Spleen (tissue), 11 donors: ENCODE data around the gene HSF4. TPM values are rescaled to one million over a fixed set of nuclear protein-coding genes. Genes with fewer than 3 reads are reported as not detected.
A peak's percentile ranks its signal among the peaks of the same experiment; 100 is the strongest.

Experiments
- DNase-seq: peaks from one replicate; pipeline ENCODE4 v3.0.0-alpha.2; 2020
- H3K27ac ChIP-seq, 8 donors: fragments of 200-600 bp; sonication (generic) in 7 of 8; 1 replicate in 4 of 8; 2 replicates in 4 of 8; pipeline versions ENCODE4 v1.5.0 to v1.8.0; 2016 to 2021; ENCODE audit warnings: inconsistent platforms in 4 of 8, mild to moderate bottlenecking in 4 of 8, moderate library complexity in 1 of 8
- H3K27me3 ChIP-seq, 7 donors: fragments of 200-600 bp; sonication (generic) in 6 of 7; replicated peaks in 1 of 7; 1 replicate in 4 of 7; 2 replicates in 3 of 7; pipeline versions ENCODE4 v1.5.0 to v1.8.0; 2016 to 2021; ENCODE audit warnings: inconsistent platforms in 3 of 7, mild to moderate bottlenecking in 1 of 7
- H3K36me3 ChIP-seq, 6 donors: fragments of 200-600 bp; sonication (generic) in 5 of 6; 1 replicate in 4 of 6; 2 replicates in 2 of 6; pipeline versions ENCODE4 v1.5.0 to v1.8.0; 2016 to 2021; ENCODE audit warnings: inconsistent platforms in 2 of 6
- H3K4me1 ChIP-seq, 6 donors: fragments of 200-600 bp; sonication (generic) in 5 of 6; 1 replicate in 3 of 6; 2 replicates in 3 of 6; pipeline versions ENCODE4 v1.5.0 to v1.8.0; 2016 to 2021; ENCODE audit warnings: inconsistent platforms in 3 of 6
- H3K4me3 ChIP-seq, 8 donors: fragments of 200-600 bp; sonication (generic) in 7 of 8; 1 replicate in 4 of 8; 2 replicates in 4 of 8; pipeline versions ENCODE4 v1.5.0 to v1.8.0; 2016 to 2021; ENCODE audit warnings: inconsistent platforms in 4 of 8, mild to moderate bottlenecking in 4 of 8, moderate library complexity in 2 of 8
- H3K9me3 ChIP-seq, 8 donors: fragments of 200-600 bp; sonication (generic) in 7 of 8; 1 replicate in 4 of 8; 2 replicates in 4 of 8; pipeline versions ENCODE4 v1.5.0 to v1.8.0; 2016 to 2021; ENCODE audit warnings: inconsistent platforms in 4 of 8
- POLR2A ChIP-seq, 3 donors: fragments of 450-650 bp; IDR thresholded peaks; one replicate each; pipeline ENCODE4 v1.5.1; 2017; ENCODE audit warnings: antibody characterized with exemption in 3 of 3, mild to moderate bottlenecking in 1 of 3
- POLR2AphosphoS5 ChIP-seq, 3 donors: sonication (generic); formaldehyde crosslinking; IDR thresholded peaks; one replicate each; pipeline ENCODE4 v1.5.1; 2017; ENCODE audit warnings: antibody characterized with exemption in 3 of 3
- whole genome bisulfite sequencing, 5 donors: extraction: QIAGEN DNeasy Blood & Tissue Kit in 3 of 5; methylation state at CpG; one replicate each; pipeline versions ENCODE4 v1.1.5 to v1.1.7; 2013 to 2018; 5-methylcytosine and 5-hydroxymethylcytosine counted together
- intact Hi-C: fragments of 100-400 bp; cut with DNase I; formaldehyde crosslinking; loops from one replicate; pipeline ENCODE4 v1.15.0; 2023; ENCODE audit warnings: low total_unique reads
- polyA plus RNA-seq, 3 donors: library from polyadenylated mRNA; stranded (reverse); fragments of 200-250 nt; gene quantifications; one replicate each; pipeline ENCODE4 v1.2.1, GENCODE V29; 2013
- total RNA-seq, 7 donors: library from RNA; depleted of rRNA in 3 of 7; stranded (reverse); fragments of >200 nt in 3 of 7; fragmentation: NEBNext Ultra II Directional in 4 of 7; extraction: Animal tissue kit (Norgen Biotek cat#: 25700) in 4 of 7; gene quantifications; one replicate each; pipeline versions ENCODE4 v1.1.0 to v1.2.1, GENCODE V29; 2016 to 2021
- TF ChIP-seq, protein P1 (sequence below), 11 experiments: fragments of 200-600 bp in 7 of 11; fragments of 450-650 bp in 4 of 11; sonication (generic) in 4 of 11; IDR thresholded peaks in 8 of 11; conservative IDR thresholded peaks in 3 of 11; 1 replicate in 7 of 11; 2 replicates in 4 of 11; pipeline versions ENCODE4 v1.4.0 to v1.8.0; 2016 to 2021; ENCODE audit warnings: antibody characterized with exemption in 11 of 11, inconsistent platforms in 4 of 11, mild to moderate bottlenecking in 1 of 11
- donor health status: healthy with polysubstance abuse.
- donor health status: DM: no; HTN: no; CAD: no; lungs with moderate emphysema.
- donor health status: DM: no; HTN: no; CAD: no.
- donor health status: Bipolar disorder and iron deficiency.
- donor health status: healthy.
- donor health status: DM: no; HTN: no; CAD: no.
- donor health status: DM: yes; HTN: yes; CAD: no.

HSF4 gene
- total and polyA plus RNA-seq, 10 donors = 11.5 to 43.7 (median 20.3) TPM

DNA sequence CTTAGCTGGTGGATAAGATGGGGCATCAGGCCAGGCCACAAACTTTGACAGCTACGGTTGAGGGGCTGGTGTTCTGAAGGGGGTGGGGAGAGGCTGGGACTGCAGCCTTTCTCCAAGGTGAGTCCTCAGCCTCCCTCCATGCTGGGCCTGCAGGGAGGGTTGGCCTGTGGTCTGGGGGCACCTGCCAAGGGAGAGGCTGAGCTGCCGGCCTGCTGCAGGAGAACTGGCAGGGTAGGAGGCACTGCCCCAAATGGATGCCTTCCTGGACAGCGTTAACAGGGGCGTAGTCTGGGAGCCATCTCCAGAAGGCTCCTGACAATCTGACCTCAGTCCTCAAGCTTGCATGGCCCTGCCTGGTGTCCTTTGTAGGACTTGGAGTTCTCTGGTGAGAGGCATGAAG, 39.5 kb downstream of the HSF4 start:
- H3K4me1 ChIP-seq = peaks cover 0 to 20% (median 0%) of the 10 kb centered on the region in 6 donors
- no peaks in the 10 kb centered on the region for H3K9me3 ChIP-seq
- no peaks in the 10 kb centered on the region for H3K27me3 ChIP-seq
- 68 to 81% (median 76%) methylated on average over 1 to 4 of the region's 4 CpGs for WGBS, 5 donors
- no peak overlapping the region for H3K4me3 ChIP-seq
- H3K27ac ChIP-seq = no peak overlapping the region
- TF ChIP-seq POLR2AphosphoS5 (IDR thresholded peaks at IDR 0.05) (peak in 2 of 3 donors; percentile 16 to 57), POLR2A (IDR thresholded peaks at IDR 0.05) (no peak)
- peaks cover 0 to 79% (median 43%) of the 10 kb centered on the region in 6 donors for H3K36me3 ChIP-seq
- DNase-seq = no peak
- intact Hi-C loops = no loop called here

DNA sequence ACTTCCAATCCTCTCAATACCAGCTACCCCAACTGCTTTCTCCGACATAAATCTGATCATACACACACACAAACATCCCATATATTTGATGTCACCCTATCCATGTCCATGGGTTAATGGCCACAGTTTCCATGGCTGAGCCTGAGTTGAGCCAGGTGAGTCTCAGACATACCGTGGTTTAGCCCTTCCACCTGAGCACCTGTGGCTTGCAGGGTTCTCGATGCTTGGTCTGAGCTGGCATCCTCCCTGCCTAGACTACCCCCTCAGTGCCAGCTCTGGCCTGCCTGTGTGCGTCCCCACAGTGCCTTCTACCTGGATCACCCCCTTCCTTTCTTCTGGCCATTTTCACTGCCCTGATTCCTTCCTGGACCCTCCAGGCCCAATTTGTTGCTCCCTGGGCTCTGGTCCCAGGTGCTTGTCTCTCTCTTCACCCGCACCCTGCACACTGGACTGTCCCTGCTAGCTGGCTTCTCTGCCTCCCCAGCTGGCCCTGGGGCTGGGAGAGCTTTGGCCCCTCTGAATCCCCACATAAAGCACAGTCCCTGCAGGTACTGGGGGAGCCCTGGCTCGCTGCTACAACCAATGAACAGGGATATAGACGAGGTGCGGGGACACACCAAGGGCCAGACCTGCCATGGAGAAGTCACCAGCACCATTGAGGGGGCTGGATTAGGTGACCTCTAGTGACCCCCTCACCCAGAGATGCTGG, 41.7 kb downstream of the HSF4 start:
- 88 to 97% (median 96%) methylated on average over 7 to 8 of the region's 8 CpGs for WGBS, 5 donors
- peaks cover 0 to 11% (median 0%) of the 10 kb centered on the region in 6 donors for H3K4me1 ChIP-seq
- no peaks in the 10 kb centered on the region for H3K9me3 ChIP-seq
- intact Hi-C loops = no loop called here
- H3K27me3 ChIP-seq = no peaks in the 10 kb centered on the region
- no peak for DNase-seq
- H3K36me3 ChIP-seq = peaks cover 0 to 65% (median 29%) of the 10 kb centered on the region in 6 donors
- no peak overlapping the region for H3K4me3 ChIP-seq
- TF ChIP-seq, protein P1, sequence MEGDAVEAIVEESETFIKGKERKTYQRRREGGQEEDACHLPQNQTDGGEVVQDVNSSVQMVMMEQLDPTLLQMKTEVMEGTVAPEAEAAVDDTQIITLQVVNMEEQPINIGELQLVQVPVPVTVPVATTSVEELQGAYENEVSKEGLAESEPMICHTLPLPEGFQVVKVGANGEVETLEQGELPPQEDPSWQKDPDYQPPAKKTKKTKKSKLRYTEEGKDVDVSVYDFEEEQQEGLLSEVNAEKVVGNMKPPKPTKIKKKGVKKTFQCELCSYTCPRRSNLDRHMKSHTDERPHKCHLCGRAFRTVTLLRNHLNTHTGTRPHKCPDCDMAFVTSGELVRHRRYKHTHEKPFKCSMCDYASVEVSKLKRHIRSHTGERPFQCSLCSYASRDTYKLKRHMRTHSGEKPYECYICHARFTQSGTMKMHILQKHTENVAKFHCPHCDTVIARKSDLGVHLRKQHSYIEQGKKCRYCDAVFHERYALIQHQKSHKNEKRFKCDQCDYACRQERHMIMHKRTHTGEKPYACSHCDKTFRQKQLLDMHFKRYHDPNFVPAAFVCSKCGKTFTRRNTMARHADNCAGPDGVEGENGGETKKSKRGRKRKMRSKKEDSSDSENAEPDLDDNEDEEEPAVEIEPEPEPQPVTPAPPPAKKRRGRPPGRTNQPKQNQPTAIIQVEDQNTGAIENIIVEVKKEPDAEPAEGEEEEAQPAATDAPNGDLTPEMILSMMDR (IDR thresholded peaks at IDR 0.05 in 8 of 11, conservative IDR thresholded peaks at IDR 0.05 in 3 of 11) = no peak
- TF ChIP-seq POLR2AphosphoS5 (IDR thresholded peaks at IDR 0.05) (no peak), POLR2A (IDR thresholded peaks at IDR 0.05) (no peak)
- no peak overlapping the region for H3K27ac ChIP-seq

DNA sequence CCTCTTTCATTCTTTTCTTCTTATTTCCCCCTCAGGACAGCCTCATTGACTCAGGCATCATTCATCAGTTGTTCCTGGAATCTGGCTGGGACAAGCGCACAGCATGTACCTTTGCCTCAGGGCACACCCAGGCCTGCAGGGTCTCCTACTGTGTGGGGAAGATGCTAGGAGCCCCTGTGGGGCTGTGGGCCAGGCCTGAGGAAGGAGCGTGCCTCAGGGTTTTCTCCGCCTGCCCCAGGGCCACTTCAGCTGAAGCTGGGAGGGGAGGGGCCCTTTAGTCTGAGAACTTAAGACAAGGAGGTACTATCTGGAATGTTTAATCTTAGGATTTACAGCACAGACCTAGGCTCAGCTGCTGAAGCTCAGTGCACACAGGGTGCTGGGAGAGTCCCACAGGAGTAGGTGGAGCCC, 42.3 kb downstream of the HSF4 start:
- H3K4me3 ChIP-seq = no peak overlapping the region
- TF ChIP-seq POLR2A (IDR thresholded peaks at IDR 0.05) = no peak
- peaks cover 0 to 11% (median 0%) of the 10 kb centered on the region in 6 donors for H3K4me1 ChIP-seq
- no peak for DNase-seq
- no peaks in the 10 kb centered on the region for H3K9me3 ChIP-seq
- intact Hi-C loops = no loop called here
- H3K27ac ChIP-seq = no peak overlapping the region
- peaks cover 0 to 64% (median 23%) of the 10 kb centered on the region in 6 donors for H3K36me3 ChIP-seq
- no peaks in the 10 kb centered on the region for H3K27me3 ChIP-seq
- 94 to 100% (median 96%) methylated on average over 3 of the region's 3 CpGs for WGBS, 5 donors

DNA sequence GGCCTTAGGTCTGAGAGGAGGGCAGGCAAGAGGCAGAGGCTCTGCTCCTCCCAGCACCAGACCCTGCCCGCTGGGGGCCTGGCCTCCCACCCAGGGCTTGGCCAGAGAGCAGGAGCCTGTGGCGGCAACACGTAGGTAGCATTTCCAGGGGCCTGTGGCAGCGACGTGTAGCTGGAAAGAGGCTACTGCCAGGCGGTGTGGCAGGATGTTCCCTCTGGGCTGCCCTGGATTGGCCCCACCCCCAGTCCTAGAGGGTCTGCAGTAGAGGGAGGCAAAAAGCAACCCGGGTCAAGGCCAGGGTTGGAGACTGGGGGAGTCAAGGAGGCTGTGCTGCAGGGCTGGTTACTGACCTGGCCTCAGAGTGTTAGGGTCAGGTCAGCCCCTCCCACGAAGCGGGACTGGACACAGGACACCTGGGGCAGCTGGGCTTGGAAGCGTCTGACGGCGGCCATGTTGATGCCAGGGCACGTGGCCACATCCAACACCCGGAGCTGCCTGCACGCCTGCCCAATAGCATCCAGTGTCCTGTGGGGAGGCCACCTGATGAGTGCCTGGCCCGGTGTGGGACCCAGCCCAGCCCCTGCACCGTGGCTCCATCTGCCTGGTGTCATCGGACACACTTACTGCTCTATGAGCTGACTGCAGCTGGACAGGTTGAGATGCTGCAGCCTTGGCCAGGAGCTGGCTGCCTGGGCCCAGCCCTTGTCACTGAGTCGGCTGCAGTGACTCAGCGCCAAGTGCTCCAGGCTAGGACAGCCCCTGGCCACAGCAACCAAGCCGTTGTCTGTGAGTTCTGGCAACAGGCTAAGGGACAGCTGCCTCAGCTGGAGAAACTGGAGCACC, 42.9 kb downstream of the HSF4 start:
- Histone ChIP-seq H3K27ac (no peak overlapping the region), H3K36me3 (peaks cover 0 to 57% (median 17%) of the 10 kb centered on the region in 6 donors), H3K9me3 (no peaks in the 10 kb centered on the region), H3K27me3 (no peaks in the 10 kb centered on the region), H3K4me1 (peaks cover 0 to 11% (median 0%) of the 10 kb centered on the region in 6 donors), H3K4me3 (no peak overlapping the region)
- DNase-seq = no peak
- WGBS, 5 donors = 85 to 86% (median 86%) methylated on average over 11 to 21 of the region's 21 CpGs
- intact Hi-C loops = no loop called here
- TF ChIP-seq POLR2A (IDR thresholded peaks at IDR 0.05) = no peak
- TF ChIP-seq, protein P1 (IDR thresholded peaks at IDR 0.05 in 8 of 11, conservative IDR thresholded peaks at IDR 0.05 in 3 of 11) = no peak
- TF ChIP-seq POLR2AphosphoS5 (IDR thresholded peaks at IDR 0.05) = peak in 2 of 3 donors; percentile 24 to 62
